Anterior cingulate cortex (tissue), 58 donors: Measurements from ENCODE around the gene ERBB2.

ENCODE experiments used
- DNase-seq, 58 donors: peaks; one replicate each; lab custom pipeline; 2025; lab: John Stamatoyannopoulos, UW

ERBB2 gene

DNA sequence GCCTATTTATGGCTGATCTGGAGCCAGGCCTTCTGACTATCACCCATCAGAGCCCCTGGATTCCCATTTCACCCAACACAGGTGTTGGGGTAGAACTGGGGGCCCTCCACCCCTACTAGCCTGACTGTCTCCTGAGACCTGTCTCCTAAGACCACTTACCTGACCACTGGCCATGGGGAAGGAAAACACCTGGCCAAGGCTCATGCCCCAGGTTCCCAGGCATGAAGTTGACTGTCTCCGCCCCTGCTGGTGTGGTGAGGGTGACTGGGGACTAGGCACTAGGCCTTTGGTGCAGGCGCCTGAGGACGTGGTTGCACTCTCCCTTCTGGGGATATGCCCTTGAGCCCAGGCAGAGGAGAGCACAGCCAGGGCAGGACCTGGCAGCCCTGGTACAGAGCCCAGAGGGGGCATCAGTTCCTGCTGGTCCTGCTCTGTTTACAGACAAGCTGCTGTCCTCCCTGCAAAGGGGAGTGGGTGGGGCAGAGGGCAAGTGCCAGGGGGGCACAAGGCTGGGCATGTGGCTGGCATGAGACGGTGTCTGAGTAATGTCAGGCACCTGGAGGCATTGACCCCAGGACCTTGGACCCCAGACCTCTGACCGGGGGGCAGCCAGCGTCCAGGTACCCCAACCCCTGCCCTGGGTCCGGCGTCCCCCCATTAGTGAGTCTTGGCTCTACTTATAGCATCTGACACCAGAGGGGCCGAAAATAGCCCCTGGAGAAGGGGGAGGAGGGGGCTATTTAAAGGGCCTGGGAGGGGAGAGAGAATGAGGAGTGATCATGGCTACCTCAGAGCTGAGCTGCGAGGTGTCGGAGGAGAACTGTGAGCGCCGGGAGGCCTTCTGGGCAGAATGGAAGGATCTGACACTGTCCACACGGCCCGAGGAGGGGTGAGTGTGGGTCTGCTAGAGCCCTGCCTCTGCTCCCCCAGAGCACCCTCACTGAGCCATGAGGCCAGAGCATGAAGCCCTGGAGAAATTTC lies 35.0 kb upstream of the ERBB2 start, which contains the start of gene TCAP:
TSS of gene TCAP (plus strand) at position 769 of the 981 bp plus-strand sequence. CDS start at position 780, 11 bp downstream.
- no peak for DNase-seq

DNA sequence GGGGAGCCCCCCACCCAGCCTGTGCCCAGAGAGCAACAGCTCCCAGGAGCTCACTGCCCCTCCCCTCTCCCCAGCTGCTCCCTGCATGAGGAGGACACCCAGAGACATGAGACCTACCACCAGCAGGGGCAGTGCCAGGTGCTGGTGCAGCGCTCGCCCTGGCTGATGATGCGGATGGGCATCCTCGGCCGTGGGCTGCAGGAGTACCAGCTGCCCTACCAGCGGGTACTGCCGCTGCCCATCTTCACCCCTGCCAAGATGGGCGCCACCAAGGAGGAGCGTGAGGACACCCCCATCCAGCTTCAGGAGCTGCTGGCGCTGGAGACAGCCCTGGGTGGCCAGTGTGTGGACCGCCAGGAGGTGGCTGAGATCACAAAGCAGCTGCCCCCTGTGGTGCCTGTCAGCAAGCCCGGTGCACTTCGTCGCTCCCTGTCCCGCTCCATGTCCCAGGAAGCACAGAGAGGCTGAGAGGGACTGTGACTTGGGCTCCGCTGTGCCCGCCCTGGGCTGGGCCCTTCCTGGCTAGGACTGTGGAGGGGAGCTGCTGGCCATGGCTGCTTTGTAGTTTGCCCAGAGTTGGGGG lies 34.1 kb upstream of the ERBB2 start:
- peak in 9 of 58 donors; percentile 18 to 60 (median 37) for DNase-seq

DNA sequence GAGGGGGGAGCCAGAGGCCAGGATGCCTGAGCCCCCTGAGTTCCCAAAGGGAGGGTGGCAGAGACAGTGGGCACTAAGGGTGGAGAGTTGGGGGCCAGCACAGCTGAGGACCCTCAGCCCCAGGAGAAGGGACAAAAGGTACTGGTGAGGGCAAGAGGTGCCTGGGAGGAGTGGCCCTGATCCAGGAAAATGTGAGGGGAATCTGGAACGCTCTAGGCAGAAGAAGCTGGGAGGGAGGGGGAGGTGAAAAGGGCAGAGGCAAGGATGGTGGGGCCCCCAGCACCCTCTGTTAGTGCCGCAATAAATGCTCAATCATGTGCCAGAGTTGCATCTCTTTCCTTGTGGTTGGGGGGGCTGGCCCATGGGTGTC lies 33.6 kb upstream of the ERBB2 start:
- no peak for DNase-seq

DNA sequence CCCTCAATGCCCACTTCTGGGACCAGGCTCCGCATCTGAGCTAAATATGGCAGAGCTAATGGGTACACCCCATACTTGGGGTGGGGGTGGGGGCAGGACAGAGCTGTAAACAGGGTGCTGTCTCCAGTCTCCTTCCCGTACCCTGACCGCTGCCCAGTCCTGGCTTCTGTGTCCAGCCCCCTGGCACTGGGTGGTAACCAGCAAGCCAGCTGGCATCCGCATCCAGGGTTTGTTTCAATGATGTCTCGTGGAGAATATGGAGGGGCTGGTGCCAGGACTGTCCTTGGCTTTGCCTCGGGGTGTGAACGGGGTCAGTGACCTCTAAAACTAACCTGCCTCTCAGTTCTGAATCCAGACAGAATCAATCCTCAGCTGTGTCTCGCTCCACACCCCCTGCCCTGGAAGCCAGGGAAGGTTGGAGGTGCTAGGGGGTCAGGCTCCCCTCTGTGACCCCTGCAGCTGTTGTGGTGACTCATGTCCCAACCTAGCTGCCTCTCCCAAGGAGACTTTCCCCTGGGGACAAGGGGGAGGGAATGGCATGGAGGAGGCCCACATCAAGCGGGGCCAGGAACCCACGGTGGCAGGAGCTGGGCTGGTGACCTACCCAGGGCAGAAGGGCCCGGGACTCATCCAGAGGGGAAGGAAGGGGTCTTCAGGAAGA lies 33.1 kb upstream of the ERBB2 start:
- DNase-seq = peak in 47 of 58 donors; percentile 14 to 88 (median 56)

DNA sequence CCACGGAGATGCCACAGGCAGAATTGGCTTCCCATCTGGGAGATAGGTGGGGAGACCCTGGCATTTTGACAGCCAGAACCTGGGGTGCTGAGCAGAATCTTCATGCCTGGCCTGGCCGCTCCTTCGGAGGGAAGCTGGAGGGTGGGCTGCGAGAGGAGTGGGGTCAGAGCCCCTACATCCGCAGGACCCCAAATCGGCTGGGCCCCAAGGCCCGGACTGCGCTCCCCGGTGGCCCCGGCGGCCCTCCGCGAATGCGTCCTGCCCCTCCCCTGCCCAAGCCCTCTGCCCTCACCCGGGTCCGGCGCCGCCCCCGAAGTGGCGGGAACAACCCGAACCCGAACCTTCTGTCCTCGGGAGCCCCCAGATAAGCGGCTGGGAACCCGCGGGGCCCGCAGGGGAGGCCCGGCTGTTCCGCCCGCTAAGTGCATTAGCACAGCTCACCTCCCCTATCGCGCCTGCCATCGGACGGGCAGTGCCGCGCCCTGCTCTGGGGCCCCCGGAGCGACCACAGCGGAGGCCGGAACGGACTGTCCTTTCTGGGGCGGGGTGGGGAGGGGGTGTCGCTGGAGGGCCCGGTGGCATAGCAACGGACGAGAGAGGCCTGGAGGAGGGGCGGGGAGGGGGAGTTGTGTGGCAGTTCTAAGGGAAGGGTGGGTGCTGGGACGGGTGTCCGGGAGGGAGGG lies 32.5 kb upstream of the ERBB2 start:
- DNase-seq = peak in 6 of 58 donors; percentile 16 to 46 (median 30)

DNA sequence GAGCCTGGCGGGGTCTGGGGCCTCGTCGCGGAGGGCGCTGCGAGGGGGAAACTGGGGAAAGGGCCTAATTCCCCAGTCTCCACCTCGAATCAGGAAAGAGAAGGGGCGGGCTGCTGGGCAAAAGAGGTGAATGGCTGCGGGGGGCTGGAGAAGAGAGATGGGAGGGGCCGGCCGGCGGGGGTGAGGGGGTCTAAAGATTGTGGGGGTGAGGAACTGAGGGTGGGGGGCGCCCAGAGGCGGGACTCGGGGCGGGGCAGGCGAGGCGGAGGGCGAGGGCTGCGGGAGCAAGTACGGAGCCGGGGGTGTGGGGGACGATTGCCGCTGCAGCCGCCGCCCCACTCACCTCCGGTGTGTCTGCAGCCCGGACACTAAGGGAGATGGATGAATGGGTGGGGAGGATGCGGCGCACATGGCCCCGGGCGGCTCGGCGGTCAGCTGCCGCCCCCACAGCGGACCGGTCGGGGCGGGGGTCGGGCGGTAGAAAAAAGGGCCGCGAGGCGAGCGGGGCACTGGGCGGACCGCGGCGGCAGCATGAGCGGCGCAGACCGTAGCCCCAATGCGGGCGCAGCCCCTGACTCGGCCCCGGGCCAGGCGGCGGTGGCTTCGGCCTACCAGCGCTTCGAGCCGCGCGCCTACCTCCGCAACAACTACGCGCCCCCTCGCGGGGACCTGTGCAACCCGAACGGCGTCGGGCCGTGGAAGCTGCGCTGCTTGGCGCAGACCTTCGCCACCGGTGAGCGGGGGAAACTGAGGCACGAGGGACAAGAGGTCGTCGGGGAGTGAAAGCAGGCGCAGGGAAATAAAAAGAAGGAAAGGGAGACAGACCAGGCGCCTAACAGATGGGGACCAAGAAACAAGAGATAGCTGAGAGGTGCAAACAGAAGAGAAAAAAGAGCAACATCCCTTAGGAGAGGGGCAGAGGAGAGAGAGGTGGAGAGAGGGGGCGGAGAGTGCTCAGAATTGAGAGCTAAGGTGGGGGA lies 31.6 kb upstream of the ERBB2 start, which contains the start of gene PNMT:
TSS of gene PNMT (plus strand) at position 509 of the 980 bp plus-strand sequence. CDS start at position 532, 23 bp downstream.
- DNase-seq = peak in 17 of 58 donors; percentile 12 to 54 (median 37)

DNA sequence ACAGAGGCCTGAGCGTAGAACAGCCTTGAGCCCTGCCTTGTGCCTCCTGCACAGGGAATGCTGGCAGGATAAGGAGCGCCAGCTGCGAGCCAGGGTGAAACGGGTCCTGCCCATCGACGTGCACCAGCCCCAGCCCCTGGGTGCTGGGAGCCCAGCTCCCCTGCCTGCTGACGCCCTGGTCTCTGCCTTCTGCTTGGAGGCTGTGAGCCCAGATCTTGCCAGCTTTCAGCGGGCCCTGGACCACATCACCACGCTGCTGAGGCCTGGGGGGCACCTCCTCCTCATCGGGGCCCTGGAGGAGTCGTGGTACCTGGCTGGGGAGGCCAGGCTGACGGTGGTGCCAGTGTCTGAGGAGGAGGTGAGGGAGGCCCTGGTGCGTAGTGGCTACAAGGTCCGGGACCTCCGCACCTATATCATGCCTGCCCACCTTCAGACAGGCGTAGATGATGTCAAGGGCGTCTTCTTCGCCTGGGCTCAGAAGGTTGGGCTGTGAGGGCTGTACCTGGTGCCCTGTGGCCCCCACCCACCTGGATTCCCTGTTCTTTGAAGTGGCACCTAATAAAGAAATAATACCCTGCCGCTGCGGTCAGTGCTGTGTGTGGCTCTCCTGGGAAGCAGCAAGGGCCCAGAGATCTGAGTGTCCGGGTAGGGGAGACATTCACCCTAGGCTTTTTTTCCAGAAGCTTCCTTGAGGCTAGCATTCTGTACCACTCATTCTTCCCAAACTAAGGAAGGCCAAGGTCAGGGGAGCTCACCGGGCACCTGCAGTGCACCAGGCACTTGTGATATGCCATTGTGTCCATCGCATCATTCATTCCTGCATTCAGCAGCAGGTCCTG lies 29.7 kb upstream of the ERBB2 start:
- no peak for DNase-seq

DNA sequence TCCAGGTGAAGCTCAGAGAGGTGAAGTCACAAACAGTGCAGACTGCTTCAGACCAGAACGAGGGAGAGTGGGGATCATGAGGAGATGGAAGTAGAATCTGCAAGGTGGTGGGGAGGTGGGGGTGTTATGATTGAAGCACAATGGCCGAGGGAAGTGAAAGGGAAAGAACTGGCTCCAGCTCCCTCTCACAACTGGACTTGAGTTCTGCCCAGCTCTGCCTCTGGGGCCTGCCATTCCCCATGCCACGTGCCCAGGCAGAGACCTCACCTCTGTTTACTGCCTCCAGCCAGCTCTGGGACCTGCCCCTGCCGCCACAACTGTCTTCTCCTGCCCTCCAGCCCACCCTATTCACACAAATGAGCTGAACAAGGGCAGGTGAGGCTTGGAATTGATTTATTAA lies 29.1 kb upstream of the ERBB2 start:
- DNase-seq = no peak

DNA sequence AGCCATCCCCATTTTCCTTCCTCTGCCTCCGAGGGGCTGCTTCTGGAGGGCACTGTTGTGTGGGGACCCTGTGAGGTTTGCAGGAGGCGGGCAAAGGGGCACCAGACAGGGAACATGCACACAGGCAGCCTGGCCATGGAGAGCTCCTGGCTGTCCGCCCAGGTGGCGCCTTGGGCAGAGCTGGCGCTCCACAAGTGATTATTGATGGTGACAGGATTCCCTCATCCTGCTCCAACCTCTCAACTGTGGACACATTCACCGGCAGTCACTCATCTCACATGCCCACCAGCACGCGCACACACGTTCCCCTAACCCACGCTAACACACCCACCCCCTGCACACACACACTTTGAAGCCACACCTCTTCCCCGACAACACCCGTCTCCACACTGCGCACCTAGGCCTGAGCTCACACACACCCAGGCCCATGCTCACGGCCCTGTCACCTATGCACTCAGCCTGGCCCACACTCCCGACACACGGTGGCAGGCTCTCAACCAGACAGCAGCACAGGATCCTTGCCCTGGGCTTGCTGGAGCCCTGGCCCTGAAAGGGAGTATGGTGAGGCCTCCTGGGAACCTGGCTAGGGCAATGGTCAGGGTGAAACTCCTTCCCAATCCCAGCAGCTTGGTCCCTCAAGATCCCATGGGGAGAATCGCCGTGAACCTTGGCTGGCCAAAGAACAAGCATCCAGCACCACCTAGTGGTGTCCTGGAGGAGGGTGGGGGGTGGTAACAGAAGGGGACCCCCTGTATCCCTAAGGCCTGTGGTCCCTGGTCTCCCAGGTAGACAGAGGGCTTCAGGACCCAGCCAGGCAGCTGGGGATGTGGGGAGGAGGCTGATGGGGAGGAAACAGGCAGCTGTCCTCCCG lies 28.0 kb upstream of the ERBB2 start:
- DNase-seq = peak in 16 of 58 donors; percentile 18 to 54 (median 28)

DNA sequence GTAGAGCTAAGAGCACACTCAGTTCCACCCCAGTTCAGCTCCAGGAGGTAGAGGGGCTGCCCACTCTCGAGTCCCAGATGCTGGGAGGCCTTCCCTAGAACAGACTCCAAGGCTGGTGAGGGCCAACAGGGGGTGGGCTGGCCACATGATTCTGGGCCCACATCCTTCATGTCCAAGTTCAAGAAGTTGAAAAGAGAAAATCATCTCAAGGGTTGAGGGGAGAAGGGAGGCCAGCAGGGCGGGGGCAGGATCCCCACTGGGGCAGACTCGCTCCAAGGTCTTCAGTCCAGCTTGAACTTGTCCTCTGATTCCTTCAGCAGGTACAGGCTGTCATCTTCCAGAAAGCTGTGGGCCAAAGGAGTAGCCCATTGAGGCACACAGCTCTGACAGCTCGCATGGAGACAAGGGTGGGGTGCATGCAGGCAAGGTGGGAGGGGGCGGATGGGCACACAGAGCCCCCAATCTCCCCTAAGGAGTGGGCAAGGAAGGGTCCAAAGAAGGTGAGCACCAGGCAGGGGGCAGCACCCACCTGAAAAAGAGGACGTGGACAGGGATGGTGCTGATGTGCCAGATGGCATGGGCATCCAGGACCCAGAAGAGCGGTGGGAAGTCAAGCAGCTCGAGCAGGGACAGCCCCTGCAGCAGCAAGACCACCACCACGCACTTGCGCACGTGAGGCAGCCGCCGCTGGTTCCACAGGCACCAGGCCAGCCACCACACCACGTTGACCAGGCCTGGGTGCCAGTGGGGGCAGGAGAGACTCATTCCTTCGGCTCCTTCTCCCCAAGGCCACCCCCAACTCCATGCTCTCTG lies 27.1 kb upstream of the ERBB2 start:
- no peak for DNase-seq

DNA sequence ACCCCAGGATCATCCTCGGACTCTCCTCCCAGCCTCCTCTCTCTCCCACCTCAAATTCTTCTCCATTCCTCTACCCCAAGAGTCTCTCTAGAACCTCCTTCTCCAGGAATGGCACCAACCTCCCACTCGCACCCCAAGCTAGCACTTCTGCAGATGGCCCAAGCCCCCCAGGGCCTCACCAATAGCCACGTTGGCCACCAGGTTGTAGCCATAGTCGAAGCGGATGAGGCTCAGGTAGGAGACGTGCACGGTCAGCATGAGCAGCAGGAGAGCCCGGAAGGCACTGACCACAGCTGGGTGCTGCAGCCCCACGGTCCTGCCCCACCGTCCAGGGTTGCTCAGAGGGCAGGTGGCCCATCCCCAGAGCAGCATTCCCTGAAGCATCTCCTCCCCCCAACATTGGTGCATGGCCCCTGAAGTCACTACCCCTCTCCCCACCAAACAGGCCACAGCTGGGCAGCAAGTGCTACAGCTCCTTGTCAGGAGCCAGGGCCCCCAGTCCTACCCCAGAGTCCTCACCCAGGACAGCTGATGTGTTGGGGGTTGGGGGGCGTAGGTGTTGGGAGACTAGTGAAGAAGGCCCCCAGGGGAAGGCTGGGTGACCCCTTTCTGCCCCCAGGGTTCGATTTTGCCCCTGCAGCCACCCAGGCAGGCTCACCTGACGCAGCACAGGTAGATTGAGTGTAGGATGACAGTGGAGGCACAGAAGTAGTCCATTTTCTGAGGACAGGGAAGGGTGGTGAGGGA lies 26.4 kb upstream of the ERBB2 start:
- DNase-seq = no peak

DNA sequence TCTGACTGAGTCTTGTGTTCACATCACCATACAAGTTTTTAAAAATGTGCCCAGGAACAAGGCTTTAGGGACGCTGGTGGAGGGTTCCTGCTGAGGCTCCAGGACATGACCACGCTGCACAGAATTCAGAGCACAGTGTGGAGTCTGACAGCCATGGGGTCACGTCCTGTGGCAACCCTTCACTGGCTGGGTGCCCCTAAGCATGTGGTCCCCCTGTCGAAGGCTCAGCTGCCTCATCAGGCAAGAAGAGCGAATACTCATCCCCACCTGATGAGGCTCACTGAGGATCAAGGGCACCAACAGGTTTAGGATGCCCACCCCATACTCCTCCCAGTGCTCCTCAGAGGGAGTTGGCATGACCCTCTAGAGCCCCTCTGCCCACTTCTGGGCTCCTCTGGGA lies 25.7 kb upstream of the ERBB2 start:
- no peak for DNase-seq

DNA sequence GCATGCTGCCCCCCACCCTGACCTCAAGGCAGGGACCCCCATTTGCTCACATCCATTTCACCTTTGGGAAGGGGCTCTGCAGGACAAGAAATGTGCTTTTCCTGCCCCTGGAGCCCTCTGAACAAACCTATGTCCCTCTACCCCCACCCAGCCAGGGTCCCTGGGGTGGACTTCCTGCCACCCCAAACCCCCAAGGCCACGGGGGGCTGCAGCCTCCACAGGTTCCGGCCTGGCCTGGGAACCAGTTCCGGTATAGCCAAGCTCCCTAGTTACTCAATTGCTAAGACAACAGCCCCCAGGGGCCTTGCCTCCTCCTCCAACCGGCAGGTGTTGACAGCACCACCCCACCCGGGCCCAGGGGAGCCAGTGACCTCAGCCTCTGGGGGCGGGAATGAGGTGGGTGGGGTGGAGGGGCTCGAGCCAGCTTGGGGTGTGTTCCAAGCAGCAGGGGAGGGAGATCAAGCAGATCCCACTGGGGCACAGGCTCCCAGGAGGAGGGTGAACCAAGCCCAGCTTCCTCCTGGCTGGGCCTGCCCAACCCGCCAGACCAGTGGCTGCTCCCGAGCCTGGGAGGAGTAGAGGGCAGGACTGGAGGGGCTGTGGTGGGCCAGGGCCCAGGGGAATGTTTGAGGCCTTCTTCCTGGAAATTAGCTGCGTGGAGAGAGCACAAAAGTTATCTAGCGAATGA lies 25.0 kb upstream of the ERBB2 start:
- no peak for DNase-seq

DNA sequence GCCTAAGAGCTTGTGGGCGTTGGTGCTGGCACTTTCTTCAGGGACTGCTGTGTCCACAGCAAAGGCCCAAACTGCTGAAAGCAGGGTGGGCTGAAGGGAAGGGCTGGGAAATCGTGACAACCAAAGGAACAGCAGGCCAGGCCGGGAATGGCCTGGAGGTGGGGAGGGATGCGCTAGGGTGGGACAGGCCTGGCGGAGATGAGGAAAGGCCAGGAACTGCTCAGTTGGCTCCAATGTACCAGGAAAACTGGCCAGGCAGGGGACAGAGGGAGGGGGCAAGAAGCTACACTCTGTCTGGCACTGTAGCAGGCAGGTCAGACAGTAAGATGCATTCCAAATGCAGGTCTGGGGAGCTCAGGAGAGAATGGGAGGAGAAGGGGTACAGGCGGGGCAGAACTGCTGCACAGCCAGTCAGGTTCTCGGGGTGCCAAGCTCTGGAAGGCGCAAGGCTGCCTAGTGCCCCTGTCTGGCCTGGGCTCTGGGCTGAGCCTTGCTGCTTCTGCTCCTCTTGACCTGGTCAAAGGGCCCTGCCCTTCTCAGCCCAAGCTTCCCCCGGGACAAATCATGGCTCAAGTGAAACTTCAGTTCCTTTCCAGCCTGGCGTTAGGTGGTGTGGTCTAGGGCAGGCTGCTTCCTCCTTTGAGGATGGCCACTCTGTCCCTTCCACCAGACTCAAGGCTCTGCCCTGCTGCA lies 24.3 kb upstream of the ERBB2 start:
- no peak for DNase-seq
